Measurements from ENCODE around the gene RNF220. TPM values are rescaled to one million over a fixed set of nuclear protein-coding genes. Genes with fewer than 3 reads are reported as not detected.

The RNF220 gene
- total RNA-seq, 4 donors from 2014 or later: 54.2 to 94.0 (median 88.8) TPM

GRCh38 chr1:44605914-44606615 is 201.0 kb downstream of the RNF220 start:
- ATAC-seq (ENCODE audit: low FRiP score): no peak
- TF ChIP-seq CTCF (IDR thresholded peaks at IDR 0.05): no peak
- no peak for DNase-seq (ENCODE audit: low spot score)

GRCh38 chr1:44606701-44607281 is 201.7 kb downstream of the RNF220 start:
- ATAC-seq (ENCODE audit: low FRiP score) (no peak), DNase-seq (ENCODE audit: low spot score) (no peak)
- no peak for TF ChIP-seq CTCF (IDR thresholded peaks at IDR 0.05)

GRCh38 chr1:44608141-44608540 is 203.1 kb downstream of the RNF220 start:
- DNase-seq (ENCODE audit: low spot score): no peak
- ATAC-seq (ENCODE audit: low FRiP score): no peak
- no peak for TF ChIP-seq CTCF (IDR thresholded peaks at IDR 0.05)

- ATAC-seq (ENCODE audit: low FRiP score): peak; percentile 82
- DNase-seq (ENCODE audit: low spot score): peak; percentile 68
- peak in 1 of 3 donors; percentile 22 for TF ChIP-seq CTCF (IDR thresholded peaks at IDR 0.05)
These were observed 204.3 kb downstream of the RNF220 start for GRCh38 chr1:44609412-44609767.

- ATAC-seq (ENCODE audit: low FRiP score) (no peak), DNase-seq (ENCODE audit: low spot score) (no peak)
- TF ChIP-seq CTCF (IDR thresholded peaks at IDR 0.05): no peak
These were observed 204.9 kb downstream of the RNF220 start for GRCh38 chr1:44609768-44610526.

- DNase-seq (ENCODE audit: low spot score) (no peak), ATAC-seq (ENCODE audit: low FRiP score) (no peak)
- no peak for TF ChIP-seq CTCF (IDR thresholded peaks at IDR 0.05)
These were observed 205.6 kb downstream of the RNF220 start for GRCh38 chr1:44610527-44611148.

Data from omental fat pad (tissue), 4 donors.